Lower leg skin (tissue), 4 donors: ENCODE results near the gene ADARB1. TPM values are rescaled to one million over a fixed set of nuclear protein-coding genes. Genes with fewer than 3 reads are reported as not detected.

ENCODE experiments used
- DNase-seq, 2 donors: peaks; one replicate each; pipeline ENCODE4 v3.0.0-alpha.2; 2019; ENCODE audit warnings: low spot score in 2 of 2
- H3K4me3 ChIP-seq: fragments of 200-600 bp; sonication (generic); 2 replicates; pipeline ENCODE4 v1.5.1; 2017; ENCODE audit warnings: mild to moderate bottlenecking, low read depth; ENCODE audit not compliant: poor library complexity, severe bottlenecking
- POLR2A ChIP-seq, 2 donors: fragments of 450-650 bp; IDR thresholded peaks; one replicate each; pipeline ENCODE4 v1.6.1; 2016 to 2017; ENCODE audit warnings: antibody characterized with exemption in 2 of 2, mild to moderate bottlenecking in 1 of 2, moderate library complexity in 1 of 2
- WGBS, 2 donors: methylation state at CpG; one replicate each; pipeline ENCODE4 v1.1.5; 2018; 5-methylcytosine and 5-hydroxymethylcytosine counted together
- intact Hi-C: fragments of 100-400 bp; cut with DNase I; formaldehyde crosslinking; loops from one replicate; pipeline ENCODE4 v1.15.0; 2023; ENCODE audit warnings: low total_unique reads
- total RNA-seq, 4 donors: library from RNA; depleted of rRNA; stranded (reverse); fragments of >200 nt; gene quantifications; one replicate each; pipeline ENCODE4 v1.1.0, GENCODE V29; 2016
- TF ChIP-seq, protein P1 (sequence below), 3 donors: fragments of 450-650 bp; IDR thresholded peaks; one replicate each; pipeline ENCODE4 v1.5.1; 2016; ENCODE audit warnings: antibody characterized with exemption in 3 of 3, mild to moderate bottlenecking in 3 of 3, moderate library complexity in 2 of 3

Gene ADARB1
- total RNA-seq, 4 donors from 2014 or later = 14.6 to 21.9 (median 16.6) TPM

GRCh38 chr21:45069711-45070110, 4.7 kb upstream of the ADARB1 start:
- H3K4me3 ChIP-seq = no peak overlapping the region
- 66 to 73% methylated on average over 5 of the region's 5 CpGs for WGBS, 2 donors
- no peak for DNase-seq
- intact Hi-C loops = loop anchor here (10.0 kb wide), 1 partner anchor 55 kb away; no protein-coding TSS in a partner anchor
- TF ChIP-seq POLR2A (IDR thresholded peaks at IDR 0.05) = no peak
- TF ChIP-seq, protein P1, sequence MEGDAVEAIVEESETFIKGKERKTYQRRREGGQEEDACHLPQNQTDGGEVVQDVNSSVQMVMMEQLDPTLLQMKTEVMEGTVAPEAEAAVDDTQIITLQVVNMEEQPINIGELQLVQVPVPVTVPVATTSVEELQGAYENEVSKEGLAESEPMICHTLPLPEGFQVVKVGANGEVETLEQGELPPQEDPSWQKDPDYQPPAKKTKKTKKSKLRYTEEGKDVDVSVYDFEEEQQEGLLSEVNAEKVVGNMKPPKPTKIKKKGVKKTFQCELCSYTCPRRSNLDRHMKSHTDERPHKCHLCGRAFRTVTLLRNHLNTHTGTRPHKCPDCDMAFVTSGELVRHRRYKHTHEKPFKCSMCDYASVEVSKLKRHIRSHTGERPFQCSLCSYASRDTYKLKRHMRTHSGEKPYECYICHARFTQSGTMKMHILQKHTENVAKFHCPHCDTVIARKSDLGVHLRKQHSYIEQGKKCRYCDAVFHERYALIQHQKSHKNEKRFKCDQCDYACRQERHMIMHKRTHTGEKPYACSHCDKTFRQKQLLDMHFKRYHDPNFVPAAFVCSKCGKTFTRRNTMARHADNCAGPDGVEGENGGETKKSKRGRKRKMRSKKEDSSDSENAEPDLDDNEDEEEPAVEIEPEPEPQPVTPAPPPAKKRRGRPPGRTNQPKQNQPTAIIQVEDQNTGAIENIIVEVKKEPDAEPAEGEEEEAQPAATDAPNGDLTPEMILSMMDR (IDR thresholded peaks at IDR 0.05) = no peak

DNA sequence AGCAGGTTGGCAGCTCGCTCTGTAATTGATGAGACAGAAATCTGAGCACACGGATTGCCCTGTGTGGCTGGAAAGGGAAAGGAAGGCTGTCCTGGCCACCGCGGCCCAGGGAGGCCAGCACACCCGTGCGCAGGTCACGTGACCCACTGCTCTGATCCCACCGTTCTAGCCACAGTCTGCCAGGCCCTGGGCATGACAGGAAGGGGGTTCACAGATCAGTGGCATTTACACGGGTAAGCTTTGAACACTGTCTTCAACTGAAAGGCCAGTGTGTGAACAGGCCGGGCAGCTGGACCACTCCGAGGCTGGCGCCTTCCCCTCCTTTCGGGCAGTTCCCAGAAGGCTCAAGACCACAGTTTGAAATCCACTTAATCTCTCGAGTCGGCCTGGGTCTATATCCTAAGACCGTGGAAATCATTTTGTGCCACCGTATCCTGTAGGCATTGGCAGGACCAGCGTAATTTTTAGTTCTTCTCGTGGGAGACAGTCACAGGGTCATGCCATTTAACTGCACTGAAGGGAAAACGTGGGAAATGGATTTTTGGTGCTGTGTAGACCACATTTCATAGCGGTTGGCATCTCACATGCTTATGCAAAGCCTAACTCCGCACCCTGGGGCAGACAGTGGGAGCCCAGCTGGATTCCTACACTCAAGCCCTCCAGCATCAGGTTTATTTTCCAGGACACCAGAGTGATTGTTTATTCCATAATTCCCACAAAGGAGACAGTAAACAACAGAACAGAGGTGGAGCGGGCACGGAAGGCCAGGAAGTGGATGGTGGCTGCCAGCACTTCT, 3.1 kb upstream of the ADARB1 start:
- TF ChIP-seq, protein P1 (IDR thresholded peaks at IDR 0.05) = no peak
- TF ChIP-seq POLR2A (IDR thresholded peaks at IDR 0.05) = no peak
- WGBS, 2 donors = 82 to 84% methylated on average over 24 of the region's 24 CpGs
- no peak overlapping the region for H3K4me3 ChIP-seq
- intact Hi-C loops = loop anchor here (10.0 kb wide), 1 partner anchor 54 kb away; no protein-coding TSS in a partner anchor
- DNase-seq = no peak

GRCh38 chr21:45071874-45072737, 2.3 kb upstream of the ADARB1 start:
- no peak overlapping the region for H3K4me3 ChIP-seq
- WGBS, 2 donors = 84 to 90% methylated on average over 17 to 25 of the region's 32 CpGs
- peak in 1 of 2 donors; percentile 84 for DNase-seq
- intact Hi-C loops = loop anchor here (10.0 kb wide), 1 partner anchor 53 kb away; no protein-coding TSS in a partner anchor
- no peak for TF ChIP-seq POLR2A (IDR thresholded peaks at IDR 0.05)
- TF ChIP-seq, protein P1 (IDR thresholded peaks at IDR 0.05) = no peak

- intact Hi-C loops = loop anchor here (10.0 kb wide), 1 partner anchor 52 kb away; no protein-coding TSS in a partner anchor
- 91 to 92% methylated on average over 27 to 29 of the region's 29 CpGs for WGBS, 2 donors
- H3K4me3 ChIP-seq = no peak overlapping the region
- DNase-seq = no peak
- TF ChIP-seq, protein P1 (IDR thresholded peaks at IDR 0.05) = no peak
- no peak for TF ChIP-seq POLR2A (IDR thresholded peaks at IDR 0.05)
Observed at GRCh38 chr21:45072738-45073300, 1.6 kb upstream of the ADARB1 start.

DNA sequence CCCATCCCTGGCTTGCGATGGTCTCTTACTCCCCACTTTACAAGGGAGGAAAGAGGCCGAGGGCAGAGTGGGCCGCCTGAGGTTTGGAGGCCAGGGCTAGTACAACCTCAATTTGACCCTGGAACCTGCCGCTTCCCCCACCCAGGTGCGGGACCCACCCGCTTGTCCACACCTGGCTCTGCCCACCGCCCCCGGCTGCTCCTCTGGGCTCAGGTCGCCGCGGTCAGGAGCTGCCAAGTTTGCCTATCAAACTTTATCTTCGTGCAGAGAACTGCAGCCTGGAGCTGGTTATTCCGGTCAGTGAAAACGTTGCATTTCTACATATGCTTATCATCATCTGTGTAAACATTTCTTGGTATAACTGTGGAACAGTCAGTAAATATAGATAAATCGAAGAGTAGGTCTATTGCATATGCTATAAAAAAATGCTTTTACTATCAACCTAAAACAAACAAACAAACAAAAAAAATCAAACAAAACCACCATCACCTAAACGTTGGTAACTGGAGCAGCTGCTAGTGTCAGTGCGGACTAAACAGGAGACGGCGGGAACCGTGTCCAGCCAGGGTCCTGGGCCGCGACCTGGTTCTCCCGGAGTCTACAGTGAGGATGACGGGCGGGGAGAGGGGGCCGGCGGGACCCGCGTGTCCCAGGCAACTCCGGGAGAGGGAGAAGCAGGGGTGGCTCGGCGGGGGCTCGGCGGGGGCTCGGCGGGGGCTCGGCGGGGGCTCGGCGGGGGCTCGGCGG, 906 bp upstream of the ADARB1 start:
- DNase-seq = peak in 1 of 2 donors; percentile 88
- intact Hi-C loops = loop anchor here (10.0 kb wide), 1 partner anchor 51 kb away; no protein-coding TSS in a partner anchor
- TF ChIP-seq, protein P1 (IDR thresholded peaks at IDR 0.05) = no peak
- TF ChIP-seq POLR2A (IDR thresholded peaks at IDR 0.05) = no peak
- H3K4me3 ChIP-seq = peak overlapping the region; percentile 90
- WGBS, 2 donors = 18 to 28% methylated on average over 25 to 29 of the region's 42 CpGs
